HG02763 (cell line): ENCODE measurements around the gene ZSWIM9.
"Not testable (repeated sequence)": the region's sequence is repeated elsewhere in the genome, so short reads cannot be mapped to it uniquely, and the experiment has no call there.

ENCODE experiments used
- ATAC-seq: cut with Tn5 transposase; IDR thresholded peaks from one replicate; pipeline ENCODE4 v1.9.1; 2021; ENCODE audit warnings: mild to moderate bottlenecking, moderate library complexity; ENCODE audit not compliant: unreplicated experiment

Gene ZSWIM9

GRCh38 chr19:48213959-48214358 is 43.5 kb downstream of the ZSWIM9 start:
- ATAC-seq: no peak

- no peak for ATAC-seq
Observed at GRCh38 chr19:48216933-48217332, 46.5 kb downstream of the ZSWIM9 start.

DNA sequence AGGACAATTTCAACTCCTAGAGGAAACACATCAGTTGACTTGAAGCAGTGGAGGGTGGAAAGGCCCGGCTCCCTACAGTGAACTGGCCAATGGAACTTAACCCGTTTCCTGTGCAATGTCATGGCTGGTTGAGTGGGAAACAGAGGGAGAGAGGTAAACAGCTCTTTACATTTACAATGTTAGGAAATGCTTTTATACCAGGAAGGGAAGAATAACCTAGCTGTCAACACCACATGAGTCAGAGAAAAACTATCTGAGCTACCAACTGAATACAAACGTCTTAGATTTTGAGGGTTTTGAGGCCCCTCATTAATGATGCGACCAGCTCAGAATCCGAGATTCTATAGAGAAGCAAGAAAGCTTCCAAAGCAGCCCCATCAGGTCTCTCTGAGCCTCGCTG is 48.5 kb downstream of the ZSWIM9 start:
- ATAC-seq: no peak

DNA sequence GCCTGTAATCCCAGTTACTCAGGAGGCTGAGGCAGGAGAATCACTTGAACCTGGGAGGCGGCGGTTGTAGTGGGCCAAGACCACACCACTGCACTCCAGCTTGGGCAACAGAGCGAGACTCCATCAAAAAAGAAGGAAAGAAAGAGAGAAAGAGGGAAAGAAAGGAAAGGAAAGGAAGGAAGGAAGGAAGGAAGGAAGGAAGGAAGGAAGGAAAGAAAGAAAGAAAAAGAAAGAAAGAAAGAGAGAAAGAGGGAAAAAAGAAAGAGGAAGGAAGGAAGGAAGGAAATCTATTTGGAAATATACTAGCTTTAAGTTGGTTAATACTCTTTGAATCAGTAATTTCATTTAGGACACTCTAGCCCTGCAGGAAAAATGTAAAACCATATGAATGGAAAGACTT is 50.3 kb downstream of the ZSWIM9 start:
- ATAC-seq: not testable (repeated sequence)

GRCh38 chr19:48221628-48222027 is 51.1 kb downstream of the ZSWIM9 start:
- no peak for ATAC-seq

DNA sequence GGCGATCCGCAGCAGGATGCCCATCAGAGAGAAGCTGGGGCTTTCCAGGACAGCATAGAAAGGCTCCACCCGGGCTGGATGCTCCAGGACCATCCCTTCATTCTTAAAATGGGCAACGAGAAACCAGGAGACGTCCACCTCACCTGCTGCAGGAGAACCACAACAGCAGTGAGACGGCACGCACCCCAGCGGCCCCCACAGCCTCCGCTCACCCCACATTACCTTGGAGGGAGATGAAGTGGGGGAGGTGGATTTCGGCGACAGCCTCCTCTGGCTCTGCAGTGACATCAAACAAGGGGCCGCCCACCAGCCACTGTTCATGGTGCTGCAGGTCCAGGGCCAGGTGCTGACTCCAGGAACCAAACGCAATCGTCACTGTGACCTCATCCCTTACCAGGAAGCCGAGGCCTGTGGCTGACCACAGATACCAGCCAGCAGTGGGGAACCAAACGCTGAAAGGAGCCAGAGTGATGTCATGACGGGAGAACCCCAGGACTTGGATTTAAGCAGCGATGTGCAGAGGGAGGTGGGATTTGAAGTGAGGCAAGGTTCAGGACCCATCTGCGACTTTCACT is 60.2 kb downstream of the ZSWIM9 start:
- ATAC-seq: no peak

- no peak for ATAC-seq
Observed at GRCh38 chr19:48237057-48237456, 66.6 kb downstream of the ZSWIM9 start.

GRCh38 chr19:48239120-48239519 is 68.6 kb downstream of the ZSWIM9 start:
- no peak for ATAC-seq

DNA sequence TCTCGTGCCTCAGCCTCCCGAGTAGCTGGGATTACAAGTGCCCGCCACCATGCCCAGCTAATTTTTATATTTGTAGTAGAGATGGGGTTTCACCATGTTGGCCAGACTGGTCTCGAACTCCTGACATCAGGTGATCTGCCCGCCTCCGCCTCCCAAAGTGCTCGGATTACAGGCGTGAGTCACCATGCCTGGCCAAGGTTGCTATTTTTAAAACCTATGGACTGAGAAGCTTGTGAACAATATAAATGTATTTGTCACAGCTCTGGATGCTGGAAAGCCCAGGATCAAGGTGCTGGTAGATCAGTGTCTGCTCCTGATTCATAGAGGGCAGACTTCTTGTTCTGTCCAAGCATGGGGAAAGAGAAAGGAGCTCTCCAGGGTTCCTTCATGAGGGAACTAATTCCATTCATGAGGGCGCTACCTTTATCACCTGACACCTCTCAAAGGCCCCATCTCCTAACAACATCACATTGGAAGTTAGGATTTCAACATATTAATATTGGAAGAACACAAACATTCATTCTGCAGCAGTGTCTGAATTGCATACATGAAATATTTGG is 69.2 kb downstream of the ZSWIM9 start:
- ATAC-seq: no peak

DNA sequence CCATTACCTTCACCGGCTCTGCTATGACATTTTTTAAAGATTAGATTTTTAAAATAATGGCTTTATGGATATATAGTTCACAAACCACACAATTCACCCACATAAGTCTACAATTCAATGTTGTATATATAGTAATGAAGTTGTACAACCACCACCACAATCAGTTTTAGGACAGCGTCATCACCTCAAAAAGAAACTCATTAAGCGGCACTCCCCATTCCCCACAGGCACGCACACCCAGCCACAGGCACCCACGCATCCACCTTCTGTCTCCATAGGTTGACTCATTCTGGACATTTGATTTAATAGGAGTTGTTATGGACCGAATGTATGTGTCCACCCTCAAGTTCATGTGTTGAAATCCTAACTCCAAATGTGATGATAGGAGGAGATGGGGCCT is 71.3 kb downstream of the ZSWIM9 start:
- not testable (repeated sequence) for ATAC-seq

GRCh38 chr19:48244281-48244680 is 73.8 kb downstream of the ZSWIM9 start:
- no peak for ATAC-seq

GRCh38 chr19:48246101-48246500 is 75.6 kb downstream of the ZSWIM9 start:
- no peak for ATAC-seq

DNA sequence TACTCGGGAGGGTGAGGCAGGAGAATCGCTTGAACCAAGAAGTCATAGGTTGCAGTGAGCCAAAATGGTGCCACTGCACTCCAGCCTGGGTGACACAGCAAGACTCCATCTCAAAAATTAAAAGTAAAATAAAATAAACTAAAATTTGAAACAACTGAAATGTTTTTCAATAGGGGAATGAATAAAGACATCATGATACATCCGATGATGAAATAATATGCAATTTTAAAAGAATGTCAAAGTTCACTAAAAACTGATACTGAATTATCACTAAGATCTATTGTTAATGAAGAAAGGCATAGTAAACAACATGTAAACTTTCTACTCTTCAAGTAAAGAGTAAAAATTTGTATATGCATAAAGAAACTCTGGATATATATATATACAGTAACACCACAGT is 76.7 kb downstream of the ZSWIM9 start:
- ATAC-seq: no peak
